ENCODE measurements around the gene PTPRF.
"Not testable (repeated sequence)": the region's sequence is repeated elsewhere in the genome, so short reads cannot be mapped to it uniquely, and the experiment has no call there.

Gene PTPRF

DNA sequence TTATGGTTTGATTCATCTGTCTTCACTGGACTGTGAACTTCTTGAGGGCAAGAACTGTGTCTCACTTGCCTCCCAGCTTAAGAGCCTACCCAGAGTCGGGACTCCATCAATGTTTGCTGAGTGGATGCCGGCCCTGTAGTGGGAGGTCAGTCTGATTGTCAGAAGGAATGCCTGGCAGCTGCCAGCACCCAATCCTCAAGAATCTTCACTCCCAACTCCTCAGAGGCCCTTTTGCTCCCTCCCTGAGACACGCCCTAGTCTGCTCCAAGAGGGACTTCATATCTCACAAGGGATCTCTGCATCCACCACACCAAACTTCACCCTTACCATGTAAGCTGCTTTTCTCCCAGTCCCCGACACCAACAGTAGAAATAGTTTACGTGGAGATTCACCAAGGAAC is 104.0 kb downstream of the PTPRF start:
- no peak overlapping the region for H4K8ac ChIP-seq (ENCODE audit: low read depth, low read length)

DNA sequence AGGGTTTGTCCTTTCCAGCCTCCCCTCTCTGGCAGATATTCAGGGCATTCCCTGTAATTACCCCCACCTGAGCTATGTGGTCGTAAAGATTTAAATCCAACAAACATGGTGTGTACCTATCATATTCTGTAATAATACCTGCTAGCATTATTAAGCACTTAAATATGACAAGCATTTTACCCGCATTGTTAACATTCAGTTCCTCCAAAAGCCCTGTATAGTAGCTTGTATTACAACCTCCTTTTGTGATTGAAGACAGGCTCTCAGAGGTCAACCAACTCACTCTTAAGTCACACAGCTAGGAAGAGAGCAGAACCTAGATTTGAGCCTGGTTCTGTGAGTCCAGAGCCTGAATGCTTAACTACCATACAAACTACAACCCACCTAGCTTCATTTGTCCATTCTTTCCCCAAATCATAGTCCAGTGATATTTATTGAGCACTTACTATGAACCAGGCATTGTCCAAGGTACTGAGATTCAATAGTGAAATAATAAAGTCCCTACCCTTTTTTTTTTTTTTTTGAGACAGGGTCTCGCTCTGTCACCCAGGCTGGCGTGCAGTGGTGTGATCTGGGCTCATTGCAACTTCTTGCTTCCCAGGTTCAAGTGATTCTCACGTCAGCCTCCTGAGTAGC is 105.4 kb downstream of the PTPRF start:
- H3K23ac ChIP-seq (ENCODE audit: low read length), result no peak overlapping the region
- no peaks in the 10 kb centered on the region for H3K9me3 ChIP-seq (ENCODE audit: insufficient read depth, low read depth, low read length)
- H2BK12ac ChIP-seq (ENCODE audit: low read length), result no peak overlapping the region
- no peak overlapping the region for H2AFZ ChIP-seq (ENCODE audit: insufficient read depth, low read length, poor library complexity)
- no peak overlapping the region for H4K91ac ChIP-seq (ENCODE audit: low read depth, low read length)
- H3K4me2 ChIP-seq (ENCODE audit: low read length), result no peak overlapping the region
- no peak overlapping the region for H2BK5ac ChIP-seq (ENCODE audit: low read depth, low read length, poor library complexity)
- no peaks in the 10 kb centered on the region for H3K79me2 ChIP-seq (ENCODE audit: control insufficient read depth, insufficient read depth, low read length, poor library complexity)
- peak; percentile 25 to 89 for DNase-seq
- H4K8ac ChIP-seq (ENCODE audit: low read depth, low read length), result no peak overlapping the region
- H4K12ac ChIP-seq (ENCODE audit: low read depth, low read length), result no peak overlapping the region
- peaks cover 2 to 3% of the 10 kb centered on the region in 2 experiments for H3K36me3 ChIP-seq (ENCODE audit: control insufficient read depth in 1 of 2, insufficient read depth in 2 of 2, low read length in 2 of 2)
- H2AK5ac ChIP-seq (ENCODE audit: low read length), result no peak overlapping the region
- H3K4me3 ChIP-seq (ENCODE audit: low read depth, low read length), result no peak overlapping the region
- no peak overlapping the region for H3K18ac ChIP-seq (ENCODE audit: low read length)
- H3K79me1 ChIP-seq (ENCODE audit: low read length), result no peaks in the 10 kb centered on the region
- no peak overlapping the region for H2BK120ac ChIP-seq (ENCODE audit: insufficient read depth, low read length, poor library complexity)
- WGBS (ENCODE audit: extremely low coverage, insufficient coverage, insufficient read length), result no CpG with 5 or more reads among the region's 5 CpGs
- H3K27ac ChIP-seq (ENCODE audit: low read depth, low read length), result no peak overlapping the region
- H3K4me1 ChIP-seq (ENCODE audit: control insufficient read depth in 1 of 2, insufficient read depth in 2 of 2, low read length in 2 of 2), result no peaks in the 10 kb centered on the region
- no peak overlapping the region for H3K4ac ChIP-seq (ENCODE audit: low read depth, low read length)
- no peaks in the 10 kb centered on the region for H3K27me3 ChIP-seq (ENCODE audit: insufficient read depth, low read length)
- no peak overlapping the region for H3K9ac ChIP-seq (ENCODE audit: low read length)
- no peak overlapping the region for H3K14ac ChIP-seq (ENCODE audit: low read length)

More for the DNA sequence above, 104.0 kb downstream of the PTPRF start:
- peaks cover 2 to 3% of the 10 kb centered on the region in 2 experiments for H3K36me3 ChIP-seq (ENCODE audit: control insufficient read depth in 1 of 2, insufficient read depth in 2 of 2, low read length in 2 of 2)
- H4K91ac ChIP-seq (ENCODE audit: low read depth, low read length), result no peak overlapping the region
- no peak overlapping the region for H3K27ac ChIP-seq (ENCODE audit: low read depth, low read length)
- H2AK5ac ChIP-seq (ENCODE audit: low read length), result no peak overlapping the region
- H4K12ac ChIP-seq (ENCODE audit: low read depth, low read length), result no peak overlapping the region
- H3K4me2 ChIP-seq (ENCODE audit: low read length), result no peak overlapping the region
- H3K14ac ChIP-seq (ENCODE audit: low read length), result no peak overlapping the region
- H2BK5ac ChIP-seq (ENCODE audit: low read depth, low read length, poor library complexity), result no peak overlapping the region
- no CpG with 5 or more reads among the region's 5 CpGs for WGBS (ENCODE audit: extremely low coverage, insufficient coverage, insufficient read length)
- no peak overlapping the region for H2BK120ac ChIP-seq (ENCODE audit: insufficient read depth, low read length, poor library complexity)
- no peaks in the 10 kb centered on the region for H3K4me1 ChIP-seq (ENCODE audit: control insufficient read depth in 1 of 2, insufficient read depth in 2 of 2, low read length in 2 of 2)
- H3K27me3 ChIP-seq (ENCODE audit: insufficient read depth, low read length), result no peaks in the 10 kb centered on the region
- H2BK12ac ChIP-seq (ENCODE audit: low read length), result no peak overlapping the region
- H3K79me2 ChIP-seq (ENCODE audit: control insufficient read depth, insufficient read depth, low read length, poor library complexity), result no peaks in the 10 kb centered on the region
- no peaks in the 10 kb centered on the region for H3K79me1 ChIP-seq (ENCODE audit: low read length)
- H3K9ac ChIP-seq (ENCODE audit: low read length), result no peak overlapping the region
- H3K9me3 ChIP-seq (ENCODE audit: insufficient read depth, low read depth, low read length), result no peaks in the 10 kb centered on the region
- no peak overlapping the region for H3K4ac ChIP-seq (ENCODE audit: low read depth, low read length)
- H3K23ac ChIP-seq (ENCODE audit: low read length), result no peak overlapping the region
- DNase-seq, result peak; percentile 67 to 77
- no peak overlapping the region for H2AFZ ChIP-seq (ENCODE audit: insufficient read depth, low read length, poor library complexity)
- no peak overlapping the region for H3K18ac ChIP-seq (ENCODE audit: low read length)
- H3K4me3 ChIP-seq (ENCODE audit: low read depth, low read length), result no peak overlapping the region

DNA sequence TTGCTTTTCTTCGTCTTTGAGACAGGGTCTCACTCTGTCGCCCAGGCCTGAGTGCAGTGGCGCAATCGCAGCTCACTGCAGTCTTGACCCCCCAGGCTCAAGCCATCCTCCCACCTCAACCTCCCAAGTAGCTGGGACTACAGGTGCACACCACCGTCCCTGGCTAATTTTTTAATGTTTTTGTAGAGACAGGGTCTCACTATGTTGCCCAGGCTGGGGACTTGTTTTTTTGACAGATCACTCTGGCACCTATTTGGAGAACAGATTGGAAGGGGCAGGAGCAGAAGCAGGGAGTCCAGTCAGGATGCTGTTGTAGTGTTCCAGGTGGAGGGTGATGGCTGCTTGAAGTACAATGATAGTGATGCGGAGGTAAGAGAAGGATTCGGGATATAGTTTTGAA is 106.6 kb downstream of the PTPRF start:
- Histone ChIP-seq H3K27me3 (ENCODE audit: insufficient read depth, low read length) (no peaks in the 10 kb centered on the region), H2BK12ac (ENCODE audit: low read length) (no peak overlapping the region), H4K8ac (ENCODE audit: low read depth, low read length) (no peak overlapping the region), H3K79me2 (ENCODE audit: control insufficient read depth, insufficient read depth, low read length, poor library complexity) (no peaks in the 10 kb centered on the region), H3K23ac (ENCODE audit: low read length) (no peak overlapping the region), H2AK5ac (ENCODE audit: low read length) (no peak overlapping the region), H3K14ac (ENCODE audit: low read length) (no peak overlapping the region), H3K18ac (ENCODE audit: low read length) (no peak overlapping the region), H2BK5ac (ENCODE audit: low read depth, low read length, poor library complexity) (no peak overlapping the region), H3K36me3 (ENCODE audit: control insufficient read depth in 1 of 2, insufficient read depth in 2 of 2, low read length in 2 of 2) (no peaks in the 10 kb centered on the region), H3K9ac (ENCODE audit: low read length) (no peak overlapping the region), H3K4me1 (ENCODE audit: control insufficient read depth in 1 of 2, insufficient read depth in 2 of 2, low read length in 2 of 2) (no peaks in the 10 kb centered on the region), H3K9me3 (ENCODE audit: insufficient read depth, low read depth, low read length) (no peaks in the 10 kb centered on the region), H3K27ac (ENCODE audit: low read depth, low read length) (no peak overlapping the region), H3K4ac (ENCODE audit: low read depth, low read length) (no peak overlapping the region), H3K4me2 (ENCODE audit: low read length) (no peak overlapping the region), H3K4me3 (ENCODE audit: low read depth, low read length) (no peak overlapping the region), H2BK120ac (ENCODE audit: insufficient read depth, low read length, poor library complexity) (no peak overlapping the region), H4K12ac (ENCODE audit: low read depth, low read length) (no peak overlapping the region), H2AFZ (ENCODE audit: insufficient read depth, low read length, poor library complexity) (no peak overlapping the region), H4K91ac (ENCODE audit: low read depth, low read length) (no peak overlapping the region), H3K79me1 (ENCODE audit: low read length) (no peaks in the 10 kb centered on the region)
- no peak for DNase-seq
- WGBS (ENCODE audit: extremely low coverage, insufficient coverage, insufficient read length), result 100% methylated on average over 2 of the region's 7 CpGs

DNA sequence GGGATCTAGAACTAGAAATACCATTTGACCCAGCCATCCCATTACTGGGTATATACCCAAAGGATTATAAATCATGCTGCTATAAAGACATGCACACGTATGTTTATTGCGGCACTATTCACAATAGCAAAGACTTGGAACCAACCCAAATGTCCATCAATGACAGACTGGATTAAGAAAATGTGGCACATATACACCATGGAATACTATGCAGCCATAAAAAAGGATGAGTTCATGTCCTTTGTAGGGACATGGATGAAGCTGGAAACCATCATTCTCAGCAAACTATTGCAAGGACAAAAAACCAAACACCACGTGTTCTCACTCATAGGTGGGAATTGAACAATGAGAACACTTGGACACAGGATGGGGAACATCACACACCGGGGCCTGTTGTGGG is 107.7 kb downstream of the PTPRF start:
- no CpG with 5 or more reads among the region's 4 CpGs for WGBS (ENCODE audit: extremely low coverage, insufficient coverage, insufficient read length)
- not testable (repeated sequence) for H3K4ac ChIP-seq (ENCODE audit: low read depth, low read length); H3K27me3 ChIP-seq (ENCODE audit: insufficient read depth, low read length); H3K23ac ChIP-seq (ENCODE audit: low read length); H3K14ac ChIP-seq (ENCODE audit: low read length); H3K9me3 ChIP-seq (ENCODE audit: insufficient read depth, low read depth, low read length); H4K91ac ChIP-seq (ENCODE audit: low read depth, low read length); H3K18ac ChIP-seq (ENCODE audit: low read length); H2AK5ac ChIP-seq (ENCODE audit: low read length); H3K79me1 ChIP-seq (ENCODE audit: low read length); H4K12ac ChIP-seq (ENCODE audit: low read depth, low read length); H2BK120ac ChIP-seq (ENCODE audit: insufficient read depth, low read length, poor library complexity); H4K8ac ChIP-seq (ENCODE audit: low read depth, low read length); DNase-seq; H3K36me3 ChIP-seq (ENCODE audit: control insufficient read depth in 1 of 2, insufficient read depth in 2 of 2, low read length in 2 of 2); H2AFZ ChIP-seq (ENCODE audit: insufficient read depth, low read length, poor library complexity); H3K4me3 ChIP-seq (ENCODE audit: low read depth, low read length); H3K4me1 ChIP-seq (ENCODE audit: control insufficient read depth in 1 of 2, insufficient read depth in 2 of 2, low read length in 2 of 2); H3K27ac ChIP-seq (ENCODE audit: low read depth, low read length); H2BK12ac ChIP-seq (ENCODE audit: low read length); H3K79me2 ChIP-seq (ENCODE audit: control insufficient read depth, insufficient read depth, low read length, poor library complexity); H3K9ac ChIP-seq (ENCODE audit: low read length); H2BK5ac ChIP-seq (ENCODE audit: low read depth, low read length, poor library complexity); H3K4me2 ChIP-seq (ENCODE audit: low read length)

All from trophoblast cell (in vitro differentiated cells and primary cell).